Fibroblast of skin of left biceps (primary cell): ENCODE data around the gene SI.
"Not testable (repeated sequence)": the region's sequence is repeated elsewhere in the genome, so short reads cannot be mapped to it uniquely, and the experiment has no call there.

Experiments used
- DNase-seq, 2 experiments: peaks; one replicate each; pipeline ENCODE4 v3.0.0-alpha.2; 2013; ENCODE audit warnings: low read depth in 2 of 2

The SI gene

GRCh38 chr3:165078293-165078692, at the start of gene SI:
Gene SI, minus strand, starts transcription at chr3:165078496. Its CDS starts 2,484 bp downstream, at chr3:165076012.
- DNase-seq = no peak

GRCh38 chr3:165125836-165126235, 47.5 kb upstream of the SI start:
- no peak for DNase-seq

- no peak for DNase-seq
Measured at GRCh38 chr3:165111401-165111800, 33.1 kb upstream of the SI start.

GRCh38 chr3:165103616-165104015, 25.3 kb upstream of the SI start:
- no peak for DNase-seq

GRCh38 chr3:165082650-165083049, 4.4 kb upstream of the SI start:
- DNase-seq = no peak

GRCh38 chr3:165081183-165081582, 2.9 kb upstream of the SI start:
- DNase-seq = no peak

GRCh38 chr3:165075695-165076094, 2.6 kb downstream of the SI start:
- DNase-seq = no peak

GRCh38 chr3:165070682-165071081, 7.6 kb downstream of the SI start:
- DNase-seq = no peak

- no peak for DNase-seq
Measured at GRCh38 chr3:165056510-165056909, 21.8 kb downstream of the SI start.

- DNase-seq = no peak
Measured at GRCh38 chr3:165040186-165040585, 38.1 kb downstream of the SI start.

GRCh38 chr3:165011557-165011956, 66.7 kb downstream of the SI start:
- DNase-seq = no peak

- DNase-seq = no peak
Measured at GRCh38 chr3:164984947-164985346, 93.3 kb downstream of the SI start.

GRCh38 chr3:164962610-164963009, 115.7 kb downstream of the SI start:
- DNase-seq = no peak

- no peak for DNase-seq
Measured at GRCh38 chr3:164952966-164953365, 125.3 kb downstream of the SI start.

GRCh38 chr3:164951403-164951802, 126.9 kb downstream of the SI start:
- DNase-seq = not testable (repeated sequence)

GRCh38 chr3:164940745-164941144, 137.6 kb downstream of the SI start:
- no peak for DNase-seq

GRCh38 chr3:164929642-164930041, 148.7 kb downstream of the SI start:
- DNase-seq = no peak
